ENCODE data around the gene EIF4G3. TPM values are rescaled to one million over a fixed set of nuclear protein-coding genes. Genes with fewer than 3 reads are reported as not detected.

EIF4G3 gene
- total and polyA plus RNA-seq, 9 of the 15 experiments (the other 6 are each of a cell fraction or from before 2014, with no cell fraction given), result 6.7 to 40.5 (median 32.1) TPM

GRCh38 chr1:21176586-21177555, at the start of gene EIF4G3 (continued):
- no peak for TF ChIP-seq ELK1 (CRISPR knock-in tag; IDR thresholded peaks at IDR 0.05)
- no peak for TF ChIP-seq ZFP91 (CRISPR knock-in tag; IDR thresholded peaks at IDR 0.05)
- TF ChIP-seq BCLAF1 (IDR thresholded peaks at IDR 0.05; ENCODE audit: borderline replicate concordance in 1 of 2, control insufficient read depth in 1 of 2, low read depth in 2 of 2, low read length in 1 of 2), result no peak
- TF ChIP-seq PTTG1 (tag; IDR thresholded peaks at IDR 0.05; ENCODE audit: low read depth), result no peak
- peak; percentile 8; the same call in 1 of the 2 replicates for TF ChIP-seq LCOR (CRISPR knock-in tag; IDR thresholded peaks at IDR 0.05)
- TF ChIP-seq ZBTB12 (CRISPR knock-in tag; IDR thresholded peaks at IDR 0.05), result peak; percentile 27; the same call in 1 of the 2 replicates
- TF ChIP-seq CREB5 (CRISPR knock-in tag; IDR thresholded peaks at IDR 0.05), result no peak
- TF ChIP-seq ELK3 (CRISPR knock-in tag; IDR thresholded peaks at IDR 0.05), result no peak
- no peak for TF ChIP-seq ZNF347 (CRISPR knock-in tag; IDR thresholded peaks at IDR 0.05; ENCODE audit: low read depth)
- peak; percentile 65 for TF ChIP-seq SMAD4 (CRISPR knock-in tag; conservative IDR thresholded peaks at IDR 0.05)
- TF ChIP-seq CHD4 (IDR thresholded peaks at IDR 0.05; ENCODE audit: insufficient read depth, insufficient replicate concordance, low read depth, low read length, poor library complexity, severe bottlenecking), result no peak
- peak; percentile 22 to 60; a peak in 1 of 4 replicates for TF ChIP-seq SIN3A (IDR thresholded peaks at IDR 0.05; ENCODE audit: borderline replicate concordance in 2 of 2, control insufficient read depth in 1 of 2, low read depth in 2 of 2, low read length in 2 of 2)
- no peak for TF ChIP-seq ESRRB (CRISPR knock-in tag; IDR thresholded peaks at IDR 0.05; ENCODE audit: borderline replicate concordance)
- no peak for TF ChIP-seq KLF6 (CRISPR knock-in tag; IDR thresholded peaks at IDR 0.05; ENCODE audit: borderline replicate concordance)

Data from K562 (cell line).